SW480 (cell line): ENCODE data around the gene TMEM170A.
"Not testable (repeated sequence)": the region's sequence is repeated elsewhere in the genome, so short reads cannot be mapped to it uniquely, and the experiment has no call there.

Experiments used
- DNase-seq: peaks from one replicate; pipeline ENCODE4 v3.0.0-alpha.2; 2016; ENCODE audit warnings: low spot score

Gene TMEM170A, protein sequence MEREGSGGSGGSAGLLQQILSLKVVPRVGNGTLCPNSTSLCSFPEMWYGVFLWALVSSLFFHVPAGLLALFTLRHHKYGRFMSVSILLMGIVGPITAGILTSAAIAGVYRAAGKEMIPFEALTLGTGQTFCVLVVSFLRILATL

GRCh38 chr16:75464122-75464918 lies at the start of gene TMEM170A:
Gene TMEM170A (minus strand): TSS chr16:75464689. CDS start chr16:75464600, 89 bp downstream.
- peak; percentile 96 for DNase-seq

GRCh38 chr16:75506574-75506973 lies 42.1 kb upstream of the TMEM170A start:
- DNase-seq: peak; percentile 66

DNA sequence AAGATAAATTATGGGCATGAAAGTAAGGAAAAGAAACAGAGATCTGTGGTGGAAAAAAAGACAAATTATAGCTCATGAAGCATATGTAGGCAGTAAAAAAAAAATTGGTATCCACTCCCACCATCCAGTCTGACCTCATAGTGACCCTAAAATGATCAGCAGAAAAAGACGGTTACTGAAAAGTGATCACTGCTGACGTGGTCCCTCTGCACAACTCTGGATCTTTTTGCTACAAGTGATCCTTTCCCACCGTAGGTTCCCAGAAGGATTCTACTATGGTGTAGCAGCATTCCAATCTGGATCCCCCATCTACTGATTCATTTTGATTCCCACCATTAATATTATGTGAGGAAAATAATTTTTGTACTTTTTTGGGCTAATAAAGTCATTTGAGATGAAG lies 41.6 kb upstream of the TMEM170A start:
- no peak for DNase-seq

DNA sequence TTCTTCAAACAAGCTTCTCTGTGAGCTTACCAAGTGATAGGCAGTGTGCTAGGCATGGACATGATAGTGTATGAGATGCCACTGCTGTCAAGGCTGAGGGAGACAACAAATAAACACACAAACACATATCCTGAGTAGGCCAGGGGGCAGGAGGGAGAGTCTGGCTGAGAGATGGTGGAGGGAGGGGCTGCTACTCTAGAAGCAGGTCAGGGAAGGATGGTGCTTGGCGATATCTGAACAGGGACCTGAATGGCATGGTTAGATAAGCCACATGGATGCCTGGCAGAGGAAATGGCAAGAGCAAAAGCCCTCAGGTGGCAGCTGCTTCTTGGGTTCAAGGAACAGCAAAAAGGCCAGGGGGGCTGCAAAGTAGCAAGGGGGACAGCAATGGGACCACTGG lies 39.3 kb upstream of the TMEM170A start:
- no peak for DNase-seq

DNA sequence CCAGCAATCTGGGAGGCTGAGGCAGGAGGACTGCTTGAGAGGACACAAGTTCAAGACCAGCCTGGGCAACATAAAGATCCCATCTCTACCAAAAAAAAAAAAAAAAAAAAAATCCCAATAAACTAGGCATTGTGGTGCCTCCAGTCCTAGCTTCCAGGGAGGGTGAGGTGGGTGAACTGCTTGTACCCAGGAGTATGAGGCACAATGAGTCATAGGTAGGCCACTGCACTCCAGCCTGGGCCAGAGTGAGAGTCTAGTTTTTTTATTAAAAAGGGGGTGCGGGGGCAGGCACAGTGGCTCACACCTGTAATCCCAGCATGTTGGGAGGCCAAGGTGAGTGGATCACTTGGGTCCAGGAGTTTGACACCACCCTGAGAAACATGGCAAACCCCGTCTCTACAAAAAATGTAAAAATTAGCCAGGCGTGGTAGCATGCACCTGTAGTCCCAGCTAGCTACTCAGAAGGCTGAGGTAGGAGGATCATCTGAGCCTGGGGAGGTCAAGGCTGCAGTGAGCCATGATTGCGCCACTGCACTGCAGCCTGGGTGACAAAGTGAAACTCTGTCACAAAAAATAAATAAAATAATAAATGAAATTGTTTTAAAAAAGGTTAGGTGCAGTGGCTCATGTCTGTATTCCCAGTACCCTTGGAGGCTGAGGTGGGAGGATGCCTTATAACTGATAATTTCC lies 38.6 kb upstream of the TMEM170A start:
- no peak for DNase-seq

DNA sequence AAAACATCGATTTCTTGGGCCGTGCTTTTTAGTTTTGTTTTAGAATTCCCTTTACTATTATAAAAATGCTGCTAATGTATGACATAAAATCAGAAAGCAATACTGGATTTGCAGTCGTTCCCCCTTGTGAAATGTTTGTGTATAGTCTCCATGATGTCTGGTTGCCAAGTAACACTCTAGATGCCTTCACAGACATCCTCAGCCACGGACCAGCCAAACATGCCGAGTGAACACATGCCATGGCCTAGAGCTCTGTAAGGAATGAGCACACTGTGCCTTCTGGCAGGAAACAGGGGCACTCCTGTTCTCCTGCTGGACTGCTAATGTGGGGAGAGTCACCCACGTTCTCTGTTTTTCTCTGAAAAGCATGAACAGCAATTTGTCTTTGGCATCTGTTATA lies 37.3 kb upstream of the TMEM170A start:
- DNase-seq: not testable (repeated sequence)

GRCh38 chr16:75501359-75501758 lies 36.9 kb upstream of the TMEM170A start:
- no peak for DNase-seq

GRCh38 chr16:75498605-75499322 lies 34.3 kb upstream of the TMEM170A start:
- not testable (repeated sequence) for DNase-seq

GRCh38 chr16:75497558-75497957 lies 33.1 kb upstream of the TMEM170A start:
- no peak for DNase-seq

GRCh38 chr16:75495076-75495674 lies 30.7 kb upstream of the TMEM170A start, which contains the start of gene CHST6:
Gene CHST6 (minus strand): TSS chr16:75495441. CDS start chr16:75479828, 15,613 bp downstream.
- DNase-seq: peak; percentile 39

GRCh38 chr16:75494661-75495075 lies 30.2 kb upstream of the TMEM170A start:
- no peak for DNase-seq

DNA sequence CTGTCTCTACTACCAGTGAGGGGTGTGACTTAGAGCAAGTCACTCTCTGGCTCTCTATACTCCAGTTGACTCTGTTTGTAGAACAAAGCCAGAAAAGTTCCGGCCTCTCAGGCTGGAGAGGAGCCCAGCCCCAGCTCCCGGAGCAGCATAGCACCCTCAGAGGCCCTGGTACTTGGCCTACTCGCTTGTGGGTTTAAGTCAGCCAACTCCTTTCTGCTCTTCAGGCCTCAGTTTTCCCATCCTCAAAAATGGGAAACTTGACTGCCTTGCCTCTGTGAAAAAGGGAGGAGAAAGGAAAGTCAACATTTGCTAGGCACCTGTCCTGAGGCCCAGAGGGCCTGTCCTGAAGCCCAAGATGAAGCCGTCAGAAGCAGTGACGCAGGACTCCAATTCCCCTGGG lies 29.7 kb upstream of the TMEM170A start:
- no peak for DNase-seq

DNA sequence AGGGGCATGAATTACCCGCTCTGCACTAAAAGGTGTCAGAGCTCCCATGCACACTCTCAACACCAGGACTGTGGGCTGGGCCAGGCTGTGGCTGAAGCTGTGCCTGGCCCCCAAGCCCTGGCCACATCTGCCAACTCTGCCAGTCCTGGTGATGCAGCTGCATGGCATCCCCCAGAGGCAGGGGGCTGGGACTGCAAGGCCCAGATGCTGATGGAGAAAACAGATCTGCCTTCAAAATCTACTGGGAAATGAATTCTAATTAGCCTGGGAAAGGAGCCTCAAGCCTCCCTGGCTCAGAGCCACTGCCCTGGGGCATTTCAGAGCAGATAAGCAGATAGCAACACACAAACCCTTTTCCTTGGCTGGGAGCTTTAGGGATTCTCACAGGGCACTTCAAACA lies 27.4 kb upstream of the TMEM170A start:
- peak; percentile 42 for DNase-seq

- DNase-seq: no peak
These were observed 23.8 kb upstream of the TMEM170A start for GRCh38 chr16:75488322-75488721.

DNA sequence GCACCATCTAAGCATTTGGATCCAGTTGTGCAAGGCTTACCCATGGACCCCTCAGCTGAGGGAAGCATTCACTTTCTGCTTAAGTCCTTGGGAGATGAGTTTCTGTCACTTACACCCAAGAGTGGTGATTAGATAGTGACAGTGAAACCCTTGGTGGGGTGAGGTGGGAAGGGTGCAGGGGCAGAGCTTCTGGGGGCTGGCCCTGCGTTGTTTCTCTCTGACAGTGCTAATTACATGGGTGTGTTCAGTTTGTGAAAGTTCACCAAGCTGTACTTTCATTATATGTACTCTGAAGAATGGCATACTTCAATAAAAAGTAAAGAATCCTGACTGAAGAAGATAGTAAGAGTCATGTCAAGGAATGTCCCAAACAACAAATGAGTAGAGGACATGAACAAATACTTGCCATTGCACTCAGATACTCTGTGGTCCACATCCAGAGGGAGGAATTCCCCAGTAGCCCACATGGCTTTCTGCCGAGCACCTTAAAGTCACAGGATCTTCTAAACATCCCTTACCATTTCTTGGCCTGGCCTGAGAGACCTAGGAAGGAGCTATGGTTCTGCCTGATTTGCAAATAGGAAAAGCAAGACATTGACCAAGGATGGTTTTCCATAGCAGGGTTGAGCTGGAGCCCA lies 22.3 kb upstream of the TMEM170A start:
- DNase-seq: no peak

DNA sequence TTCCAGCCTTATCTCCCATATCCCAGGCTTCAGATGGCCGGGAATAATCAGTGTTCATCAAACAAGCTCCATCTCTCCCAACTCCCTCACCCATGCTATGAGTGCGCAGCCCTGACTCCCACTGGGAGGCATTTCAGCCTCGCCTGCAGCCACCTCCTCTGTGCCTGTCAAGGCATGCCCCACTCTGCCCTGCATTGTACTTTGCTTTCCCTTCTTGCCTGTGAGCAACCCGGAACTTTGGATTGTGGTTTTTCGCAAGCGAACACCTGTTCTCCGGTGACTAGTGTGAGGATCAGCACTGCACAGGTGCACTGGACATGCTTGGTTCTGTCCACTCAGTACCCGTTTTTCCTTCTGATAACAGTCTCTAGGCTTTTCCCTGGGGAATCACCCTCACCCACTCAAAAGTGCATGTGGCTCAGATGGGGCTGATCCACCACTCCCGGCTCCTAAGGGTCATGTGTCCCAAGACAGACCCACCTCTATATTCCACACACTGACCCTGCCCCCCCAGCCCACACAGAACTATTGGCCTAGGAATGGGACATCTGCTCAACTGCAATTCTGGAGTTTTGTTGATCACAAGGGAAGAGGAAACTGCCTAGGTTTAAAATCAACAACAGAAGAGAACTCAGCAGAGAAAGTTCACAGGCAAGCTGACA lies 21.7 kb upstream of the TMEM170A start:
- DNase-seq: peak; percentile 80

DNA sequence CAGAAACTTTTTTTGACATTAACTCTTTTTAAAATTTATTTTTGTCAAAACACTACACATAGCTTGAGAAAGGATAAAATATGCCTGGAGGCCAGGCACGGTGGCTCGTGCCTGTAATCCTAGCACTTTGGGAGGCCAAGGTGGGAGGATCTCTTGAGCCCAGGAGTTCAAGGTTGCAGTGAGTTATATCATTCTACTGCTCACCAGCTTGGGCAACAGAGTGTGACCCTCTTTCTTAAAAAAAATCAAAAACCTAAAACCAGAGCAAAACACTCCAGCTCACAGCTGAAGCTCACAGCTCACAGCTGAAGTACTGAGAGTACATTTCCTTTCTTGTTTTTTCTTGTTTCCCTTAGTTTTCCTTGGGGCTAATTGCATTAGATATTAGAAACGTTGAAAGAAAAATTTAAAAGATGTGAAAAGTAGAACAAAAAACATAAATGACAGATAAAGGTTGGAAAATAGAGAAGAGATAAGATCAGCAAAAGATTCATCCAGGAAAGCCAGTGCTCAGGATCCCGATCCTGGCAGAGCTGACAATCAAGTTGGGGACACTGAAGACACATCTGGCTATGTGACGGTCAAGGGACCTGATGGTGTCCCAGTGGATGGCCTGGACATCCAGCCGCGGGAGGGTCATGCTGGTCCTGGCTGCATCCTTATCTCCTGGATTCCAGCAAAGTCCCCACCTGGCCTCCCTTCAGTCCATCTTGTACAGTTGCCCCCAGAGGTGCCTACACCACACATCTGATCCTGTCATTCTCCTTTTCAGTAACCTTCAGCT lies 20.9 kb upstream of the TMEM170A start:
- DNase-seq: no peak

DNA sequence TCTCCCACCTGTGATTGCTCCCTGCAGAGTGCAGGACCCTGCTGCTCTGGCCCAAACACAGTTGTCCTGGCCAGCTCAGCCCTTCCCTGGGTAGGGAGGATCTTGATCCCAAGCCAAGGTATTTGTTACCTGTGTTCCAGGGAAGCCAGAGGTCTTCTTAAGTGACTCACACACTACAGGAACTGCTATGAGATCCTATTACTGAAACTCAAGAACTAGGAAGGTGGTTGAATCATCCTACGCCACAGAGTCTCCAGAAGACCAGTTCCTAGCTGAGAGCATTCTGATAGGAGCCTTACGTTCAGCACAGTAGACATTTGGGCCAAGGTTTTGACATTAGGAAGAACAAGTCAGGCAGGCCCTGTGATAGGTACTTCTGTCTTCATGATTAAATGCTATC lies 18.7 kb upstream of the TMEM170A start:
- peak; percentile 46 for DNase-seq

- no peak for DNase-seq
These were observed 18.1 kb upstream of the TMEM170A start for GRCh38 chr16:75482434-75483205.
